MM.1S (cell line): ENCODE measurements around the gene ARIH1.
"Not testable (repeated sequence)": the region's sequence is repeated elsewhere in the genome, so short reads cannot be mapped to it uniquely, and the experiment has no call there.

Source experiments
- DNase-seq: peaks from one replicate; pipeline ENCODE4 v3.0.0-alpha.2; 2015
- H2AFZ ChIP-seq: fragments of 300-600 bp; sonication (generic); 2 replicates; pipeline ENCODE4 v1.6.0; 2016; ENCODE audit warnings: antibody characterized with exemption, low read length
- H3F3A ChIP-seq: fragments of 300-600 bp; sonication (generic); 2 replicates; pipeline ENCODE4 v1.6.1; 2016; ENCODE audit warnings: mild to moderate bottlenecking, antibody characterized with exemption, low read length, moderate library complexity, mixed read lengths; ENCODE audit not compliant: insufficient read depth
- H3K27ac ChIP-seq: fragments of 300-600 bp; sonication (generic); 2 replicates; pipeline ENCODE4 v1.5.1; 2016; ENCODE audit warnings: mild to moderate bottlenecking, low read length
- H3K27me3 ChIP-seq: fragments of 300-600 bp; sonication (generic); replicated peaks from 2 replicates; pipeline ENCODE4 v1.6.0; 2016; ENCODE audit warnings: low read length; ENCODE audit not compliant: insufficient read depth
- H3K36me3 ChIP-seq: fragments of 300-600 bp; sonication (generic); replicated peaks from 2 replicates; pipeline ENCODE4 v1.6.1; 2016; ENCODE audit warnings: mild to moderate bottlenecking, low read length, mixed read lengths; ENCODE audit not compliant: insufficient read depth
- H3K4me1 ChIP-seq: fragments of 300-600 bp; sonication (generic); 2 replicates; pipeline ENCODE4 v1.6.1; 2016; ENCODE audit warnings: low read length, mixed read lengths
- H3K4me2 ChIP-seq: fragments of 300-600 bp; sonication (generic); 2 replicates; pipeline ENCODE4 v1.6.0; 2016; ENCODE audit warnings: low read depth, low read length
- H3K4me3 ChIP-seq: fragments of 300-600 bp; sonication (generic); 2 replicates; pipeline ENCODE4 v1.5.1; 2016; ENCODE audit warnings: low read length, mixed read lengths
- H3K79me2 ChIP-seq: fragments of 300-600 bp; sonication (generic); 2 replicates; pipeline ENCODE4 v1.6.1; 2016; ENCODE audit warnings: mixed run types, low read length, mixed read lengths
- H3K9ac ChIP-seq: fragments of 300-600 bp; sonication (generic); 2 replicates; pipeline ENCODE4 v1.6.1; 2016; ENCODE audit warnings: low read length, mixed read lengths
- H3K9me2 ChIP-seq: fragments of 300-600 bp; sonication (generic); replicated peaks from 2 replicates; pipeline ENCODE4 v1.6.1; 2016; ENCODE audit warnings: mild to moderate bottlenecking, low read length, mixed read lengths; ENCODE audit not compliant: insufficient read depth
- H3K9me3 ChIP-seq: fragments of 300-600 bp; sonication (generic); replicated peaks from 2 replicates; pipeline ENCODE4 v1.6.1; 2016; ENCODE audit warnings: mild to moderate bottlenecking, low read length, mixed read lengths; ENCODE audit not compliant: insufficient read depth
- H4K20me1 ChIP-seq: fragments of 300-600 bp; sonication (generic); 2 replicates; pipeline ENCODE4 v1.6.1; 2016; ENCODE audit warnings: mild to moderate bottlenecking, low read length, moderate library complexity, mixed read lengths; ENCODE audit not compliant: insufficient read depth
- CTCF ChIP-seq: fragments of 300-600 bp; sonication (generic); IDR thresholded peaks from 2 replicates; pipeline ENCODE4 v1.5.1; 2016; ENCODE audit warnings: antibody characterized with exemption, low read length, mixed read lengths

Gene ARIH1

GRCh38 chr15:72628249-72629067 is 154.3 kb downstream of the ARIH1 start:
- H3K9ac ChIP-seq, H3K9me2 ChIP-seq, H3K27ac ChIP-seq, H3K9me3 ChIP-seq, H3F3A ChIP-seq, DNase-seq, H4K20me1 ChIP-seq, H2AFZ ChIP-seq, H3K27me3 ChIP-seq, H3K4me2 ChIP-seq, H3K79me2 ChIP-seq, H3K4me1 ChIP-seq, H3K36me3 ChIP-seq, H3K4me3 ChIP-seq: not testable (repeated sequence)
- TF ChIP-seq CTCF = peak; percentile 25

- H3K4me2 ChIP-seq, H4K20me1 ChIP-seq, H3K36me3 ChIP-seq, H2AFZ ChIP-seq, H3K4me1 ChIP-seq, H3K27ac ChIP-seq, H3K4me3 ChIP-seq, H3K27me3 ChIP-seq, H3F3A ChIP-seq, H3K9ac ChIP-seq, H3K9me2 ChIP-seq, H3K79me2 ChIP-seq, DNase-seq, H3K9me3 ChIP-seq: not testable (repeated sequence)
Measured at GRCh38 chr15:72629068-72629570, 155.0 kb downstream of the ARIH1 start.

- not testable (repeated sequence) for H3K9ac ChIP-seq, H2AFZ ChIP-seq
- DNase-seq = peak; percentile 74
Measured at GRCh38 chr15:72636519-72637282, 162.6 kb downstream of the ARIH1 start.

GRCh38 chr15:72639759-72640483 is 165.8 kb downstream of the ARIH1 start:
- not testable (repeated sequence) for H3K9me2 ChIP-seq, H2AFZ ChIP-seq, H3K27ac ChIP-seq, H3K27me3 ChIP-seq, H3K9me3 ChIP-seq, H3F3A ChIP-seq, H4K20me1 ChIP-seq, H3K36me3 ChIP-seq, H3K9ac ChIP-seq, H3K79me2 ChIP-seq, DNase-seq, H3K4me3 ChIP-seq, H3K4me1 ChIP-seq, H3K4me2 ChIP-seq

More at GRCh38 chr15:72636519-72637282, 162.6 kb downstream of the ARIH1 start:
- H3K27me3 ChIP-seq, H3F3A ChIP-seq, H3K27ac ChIP-seq, H3K9me3 ChIP-seq, H3K36me3 ChIP-seq, H3K79me2 ChIP-seq, H4K20me1 ChIP-seq, H3K9me2 ChIP-seq, H3K4me1 ChIP-seq, H3K4me2 ChIP-seq, H3K4me3 ChIP-seq: not testable (repeated sequence)

GRCh38 chr15:72642271-72642670 is 168.1 kb downstream of the ARIH1 start:
- H3F3A ChIP-seq, H3K9ac ChIP-seq, H3K27me3 ChIP-seq, H3K36me3 ChIP-seq, H3K9me2 ChIP-seq, H3K4me3 ChIP-seq, H2AFZ ChIP-seq, H3K4me1 ChIP-seq, H3K4me2 ChIP-seq, H3K79me2 ChIP-seq, H3K27ac ChIP-seq, H4K20me1 ChIP-seq, DNase-seq, H3K9me3 ChIP-seq: not testable (repeated sequence)

GRCh38 chr15:72648631-72649253 is 174.6 kb downstream of the ARIH1 start:
- not testable (repeated sequence) for H3F3A ChIP-seq, H3K79me2 ChIP-seq, H3K4me3 ChIP-seq, H3K27me3 ChIP-seq, H3K9me2 ChIP-seq, H4K20me1 ChIP-seq, H3K27ac ChIP-seq, H3K9ac ChIP-seq, H3K4me1 ChIP-seq, H2AFZ ChIP-seq, H3K9me3 ChIP-seq, H3K36me3 ChIP-seq, H3K4me2 ChIP-seq, DNase-seq
